Left ventricle myocardium superior (tissue), 1 donor: ENCODE data around the gene SLC15A4. TPM values are rescaled to one million over a fixed set of nuclear protein-coding genes. Genes with fewer than 3 reads are reported as not detected.
A peak's percentile ranks its signal among the peaks of the same experiment; 100 is the strongest.
"Not testable (repeated sequence)": the region's sequence is repeated elsewhere in the genome, so short reads cannot be mapped to it uniquely, and the experiment has no call there.

Experiments
- ATAC-seq: fragments of 200-7000 bp; cut with Tn5 transposase; one replicate; pipeline ENCODE4 v1.9.1; 2020; ENCODE audit warnings: mild to moderate bottlenecking, moderate library complexity
- DNase-seq: peaks from one replicate; pipeline ENCODE4 v3.0.0-alpha.2; 2020
- intact Hi-C: fragments of 100-400 bp; cut with micrococcal nuclease; formaldehyde crosslinking; loops from one replicate; pipeline ENCODE4 v1.11.0; 2022
- long read RNA-seq: library from polyadenylated mRNA; unstranded; transcript quantifications from one replicate; pipeline ENCODE4 v2.0.0, GENCODE V29; 2021
- total RNA-seq: library from RNA; stranded (reverse); fragmentation: NEBNext Ultra II Directional; extraction: Animal tissue kit (Norgen Biotek cat#: 25700); gene quantifications from one replicate; pipeline ENCODE4 v1.2.1, GENCODE V29; 2021
- donor health status: DM: no; HTN: yes; CAD: no; lungs with severe emphysema.

Gene SLC15A4
- 14.0 TPM for total RNA-seq
- long read RNA-seq, transcript SLC15A4-201 (8 exons, 2,779 nt) = major isoform, 52 of 77 reads
- long read RNA-seq, transcript SLC15A4-204 (7 exons, 2,402 nt) = minor isoform, 8 of 77 reads
- long read RNA-seq, partial matches to known transcripts = 2 of 77 reads
- long read RNA-seq, other reads (novel, unspliced or antisense) = 15 of 77 reads

DNA sequence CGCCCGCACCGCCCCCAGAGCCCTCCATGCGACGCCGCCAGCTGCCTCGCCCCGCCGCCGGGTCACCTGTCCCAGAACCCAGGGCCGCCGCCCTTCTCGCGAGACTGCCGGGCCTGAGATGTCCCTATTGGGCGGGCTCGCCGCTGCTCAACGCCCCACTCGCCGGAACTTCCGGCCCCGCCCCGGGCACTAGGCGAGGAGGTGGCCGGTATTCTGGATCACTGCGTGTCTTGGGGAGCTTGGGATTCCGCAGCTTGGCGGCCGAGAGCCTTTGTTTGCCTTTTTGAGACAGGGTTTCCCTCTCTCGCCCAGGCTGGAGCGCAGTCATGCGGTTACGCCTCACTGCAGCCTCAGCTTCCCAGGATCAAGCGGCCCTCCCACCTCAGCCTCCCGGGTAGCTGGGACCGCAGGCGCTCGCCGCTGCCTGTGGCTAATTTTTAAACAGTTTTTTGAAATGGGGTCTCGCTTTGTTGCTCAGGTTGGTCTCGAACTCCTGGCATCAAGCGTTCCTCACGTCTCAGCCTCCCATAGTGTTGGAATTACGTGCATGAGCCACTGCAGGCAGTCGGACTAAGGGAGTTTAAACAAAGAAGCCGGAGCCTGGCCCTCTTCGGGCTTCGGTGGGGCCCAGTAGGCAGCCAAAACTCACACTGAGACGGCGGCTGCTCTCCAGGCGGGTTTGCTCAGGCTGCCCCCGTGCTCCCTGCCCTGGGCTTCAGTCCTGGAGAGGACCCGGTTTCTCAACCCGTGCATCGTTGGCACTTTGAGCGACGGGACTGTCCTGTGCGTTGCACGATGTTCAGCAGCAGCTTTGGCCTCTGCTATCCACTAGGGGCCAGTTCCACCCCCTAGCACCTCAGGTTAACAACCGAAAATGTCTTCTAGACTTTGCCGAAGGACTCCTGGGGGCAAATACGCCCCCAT is at the start of gene SLC15A4:
Gene SLC15A4, minus strand, starts transcription at position 43 of the 924 bp plus-strand sequence. Its CDS starts 15 bp downstream, at position 28.
- ATAC-seq (peak; percentile 97), DNase-seq (peak; percentile 99)
- intact Hi-C loops = no loop called here

- intact Hi-C loops = no loop called here
- no peak for ATAC-seq
- DNase-seq = no peak
Measured at GRCh38 chr12:128872303-128872702, 48.5 kb upstream of the SLC15A4 start.

- intact Hi-C loops = no loop called here
- DNase-seq (no peak), ATAC-seq (no peak)
Measured at GRCh38 chr12:128871516-128871892, 47.7 kb upstream of the SLC15A4 start.

GRCh38 chr12:128867466-128867865 is 43.7 kb upstream of the SLC15A4 start:
- ATAC-seq = no peak
- no peak for DNase-seq
- intact Hi-C loops = no loop called here

- ATAC-seq (peak; percentile 98), DNase-seq (peak; percentile 65)
- intact Hi-C loops = no loop called here
Measured at GRCh38 chr12:128864516-128865186, 40.9 kb upstream of the SLC15A4 start.

DNA sequence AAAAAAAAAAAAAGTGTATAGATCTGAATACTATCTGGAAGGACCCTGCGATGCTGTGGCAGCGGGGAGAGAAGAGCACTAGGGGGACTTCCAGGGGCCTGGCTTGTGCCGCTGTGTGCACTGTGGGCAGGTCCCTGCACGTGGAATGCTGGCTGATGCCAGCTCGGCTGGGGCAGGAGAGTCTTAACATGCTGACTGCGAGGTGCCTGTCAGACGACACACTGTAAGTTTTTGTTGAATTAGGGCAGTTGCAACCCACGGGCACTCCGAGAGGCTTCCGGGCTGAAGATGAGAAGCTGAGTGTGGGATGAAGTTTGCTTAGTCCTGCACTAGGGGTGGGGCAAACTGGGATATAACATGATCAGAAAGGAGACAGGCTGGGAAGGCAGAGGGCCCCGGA is 40.2 kb upstream of the SLC15A4 start:
- ATAC-seq (peak; percentile 74), DNase-seq (no peak)
- intact Hi-C loops = no loop called here

- intact Hi-C loops = no loop called here
- ATAC-seq (no peak), DNase-seq (no peak)
Measured at GRCh38 chr12:128861226-128862016, 37.7 kb upstream of the SLC15A4 start.

- ATAC-seq (no peak), DNase-seq (no peak)
- intact Hi-C loops = no loop called here
Measured at GRCh38 chr12:128859311-128859710, 35.6 kb upstream of the SLC15A4 start.

GRCh38 chr12:128857133-128857763 is 33.5 kb upstream of the SLC15A4 start:
- intact Hi-C loops = no loop called here
- peak; percentile 13 for ATAC-seq
- no peak for DNase-seq

DNA sequence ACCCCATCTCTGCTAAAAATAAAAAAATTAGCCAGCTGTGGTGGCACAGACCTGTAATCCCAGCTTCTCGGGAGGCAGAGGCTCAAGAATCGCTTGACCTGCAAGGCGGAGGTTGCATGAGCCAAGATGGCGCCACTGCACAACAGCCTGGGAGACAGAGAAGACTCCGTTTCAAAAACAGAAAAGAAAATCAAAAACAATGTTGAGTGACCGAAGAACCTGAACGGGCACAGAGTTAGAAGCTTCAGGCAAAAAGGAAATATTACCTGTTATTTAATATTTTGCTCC is 33.0 kb upstream of the SLC15A4 start:
- intact Hi-C loops = no loop called here
- DNase-seq = no peak
- ATAC-seq = no peak

- ATAC-seq (no peak), DNase-seq (no peak)
- intact Hi-C loops = no loop called here
Measured at GRCh38 chr12:128856035-128856790, 32.5 kb upstream of the SLC15A4 start.

- DNase-seq = peak; percentile 32
- ATAC-seq = peak; percentile 14
- intact Hi-C loops = no loop called here
Measured at GRCh38 chr12:128853600-128854197, 29.9 kb upstream of the SLC15A4 start.

GRCh38 chr12:128852885-128853599 is 29.3 kb upstream of the SLC15A4 start, which contains the start of gene GLT1D1:
Gene GLT1D1, plus strand, starts transcription at chr12:128853478. Its CDS starts 104 bp downstream, at chr12:128853582.
- intact Hi-C loops = no loop called here
- DNase-seq (no peak), ATAC-seq (no peak)

- intact Hi-C loops = no loop called here
- ATAC-seq = no peak
- no peak for DNase-seq
Measured at GRCh38 chr12:128852026-128852698, 28.4 kb upstream of the SLC15A4 start.

DNA sequence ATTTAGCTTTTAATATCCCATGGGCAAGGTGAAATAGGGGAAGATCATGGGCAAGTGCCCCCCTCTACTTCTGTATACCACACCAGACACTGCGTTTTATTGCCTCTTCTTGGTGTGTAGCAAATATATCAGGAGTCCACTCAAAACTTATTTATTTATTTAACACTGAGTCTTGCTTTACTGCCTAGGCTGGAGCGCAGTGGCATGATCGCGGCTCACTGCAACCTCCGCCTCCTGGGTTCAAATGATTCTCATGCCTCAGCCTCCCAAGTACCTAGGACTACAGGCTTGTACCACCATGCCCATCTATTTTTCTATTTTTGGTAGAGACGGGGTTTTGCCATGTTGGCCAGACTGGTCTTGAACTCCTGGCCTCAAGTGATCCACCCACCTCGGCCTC is 27.7 kb upstream of the SLC15A4 start:
- ATAC-seq, intact Hi-C loops, DNase-seq: not testable (repeated sequence)

GRCh38 chr12:128850400-128850799 is 26.6 kb upstream of the SLC15A4 start:
- intact Hi-C loops = no loop called here
- ATAC-seq (no peak), DNase-seq (no peak)

DNA sequence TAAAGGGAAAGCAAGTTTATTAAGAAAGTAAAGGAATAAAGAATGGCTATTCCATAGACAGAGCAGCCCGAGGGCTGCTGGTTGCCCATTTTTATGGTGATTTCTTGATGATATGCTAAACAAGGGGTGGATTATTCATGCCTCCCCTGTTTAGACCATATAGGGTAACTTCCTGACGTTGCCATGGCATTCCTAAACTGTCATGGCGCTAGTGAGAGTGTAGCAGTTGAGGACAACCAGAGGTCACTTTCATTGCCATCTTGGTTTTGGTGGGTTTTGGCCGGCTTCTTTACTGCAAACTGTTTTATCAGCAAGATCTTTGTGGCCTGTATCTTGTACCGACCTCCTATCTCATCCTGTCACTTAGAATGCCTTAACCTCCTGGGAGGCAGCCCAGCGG is 26.0 kb upstream of the SLC15A4 start:
- not testable (repeated sequence) for ATAC-seq, DNase-seq

More for the DNA sequence above, 26.0 kb upstream of the SLC15A4 start:
- intact Hi-C loops = not testable (repeated sequence)
